H9 (cell line): ENCODE measurements around the gene IDUA. TPM values are rescaled to one million over a fixed set of nuclear protein-coding genes. Genes with fewer than 3 reads are reported as not detected.

Source experiments
- DNase-seq: peaks from one replicate; pipeline ENCODE4 v3.0.0-alpha.2; 2017
- H2AFZ ChIP-seq: one replicate; pipeline ENCODE4 v1.6.1; 2013; ENCODE audit warnings: mild to moderate bottlenecking, low read length, control low read depth, moderate library complexity
- H2AK5ac ChIP-seq: 2 replicates; pipeline ENCODE4 v1.6.1; 2013; ENCODE audit warnings: low read length, control low read depth, mixed read lengths; ENCODE audit not compliant: insufficient read length
- H2BK120ac ChIP-seq: one replicate; pipeline ENCODE4 v1.6.1; 2013; ENCODE audit warnings: low read depth, mild to moderate bottlenecking, low read length, control low read depth, inconsistent platforms; ENCODE audit not compliant: poor library complexity, severe bottlenecking
- H2BK12ac ChIP-seq: 2 replicates; pipeline ENCODE4 v1.6.1; 2013; ENCODE audit warnings: low read length, control low read depth, mixed read lengths, low read depth; ENCODE audit not compliant: insufficient read length
- H2BK15ac ChIP-seq: 2 replicates; pipeline ENCODE4 v1.6.1; 2013; ENCODE audit warnings: low read depth, low read length, control low read depth
- H2BK20ac ChIP-seq: one replicate; pipeline ENCODE4 v1.6.1; 2013; ENCODE audit warnings: low read depth, mild to moderate bottlenecking, low read length, control low read depth, inconsistent platforms; ENCODE audit not compliant: poor library complexity, severe bottlenecking
- H2BK5ac ChIP-seq: 2 replicates; pipeline ENCODE4 v1.6.1; 2013; ENCODE audit warnings: low read length, control low read depth, mixed read lengths; ENCODE audit not compliant: insufficient read length
- H3K14ac ChIP-seq: 2 replicates; pipeline ENCODE4 v1.6.1; 2013; ENCODE audit warnings: low read length, control low read depth; ENCODE audit not compliant: insufficient read depth
- H3K18ac ChIP-seq: 2 replicates; pipeline ENCODE4 v1.6.1; 2013; ENCODE audit warnings: low read depth, mild to moderate bottlenecking, mixed read lengths, low read length, control low read depth; ENCODE audit not compliant: insufficient read length
- H3K23ac ChIP-seq: 2 replicates; pipeline ENCODE4 v1.6.1; 2013; ENCODE audit warnings: low read length, control low read depth, mixed read lengths, low read depth; ENCODE audit not compliant: insufficient read length
- H3K23me2 ChIP-seq: 2 replicates; pipeline ENCODE4 v1.6.1; 2013; ENCODE audit warnings: low read depth, mild to moderate bottlenecking, mixed read lengths, low read length, control low read depth; ENCODE audit not compliant: insufficient read length, poor library complexity, severe bottlenecking
- H3K27ac ChIP-seq: 2 replicates; pipeline ENCODE4 v1.5.1; 2013; ENCODE audit warnings: low read length, control low read depth, mixed read lengths, low read depth; ENCODE audit not compliant: insufficient read length
- H3K27me3 ChIP-seq: 2 replicates; pipeline ENCODE4 v1.6.1; 2013; ENCODE audit warnings: low read length, control low read depth, inconsistent platforms; ENCODE audit not compliant: insufficient read depth
- H3K4ac ChIP-seq: 2 replicates; pipeline ENCODE4 v1.6.1; 2013; ENCODE audit warnings: low read depth, mild to moderate bottlenecking, control low read depth, inconsistent platforms, low read length, moderate library complexity
- H3K4me1 ChIP-seq: 2 replicates; pipeline ENCODE4 v1.6.1; 2013; ENCODE audit warnings: low read length, control low read depth, inconsistent platforms; ENCODE audit not compliant: insufficient read depth
- H3K4me2 ChIP-seq: 2 replicates; pipeline ENCODE4 v1.6.1; 2013; ENCODE audit warnings: low read length, control low read depth, mixed read lengths; ENCODE audit not compliant: insufficient read length, insufficient read depth
- H3K56ac ChIP-seq: 2 replicates; pipeline ENCODE4 v1.6.1; 2013; ENCODE audit warnings: low read depth, mild to moderate bottlenecking, mixed read lengths, low read length, control low read depth; ENCODE audit not compliant: insufficient read length
- H3K79me1 ChIP-seq: 2 replicates; pipeline ENCODE4 v1.6.1; 2013; ENCODE audit warnings: low read depth, mild to moderate bottlenecking, moderate library complexity, low read length, control low read depth, inconsistent platforms; ENCODE audit not compliant: insufficient read depth, poor library complexity, severe bottlenecking
- H3K79me2 ChIP-seq: 2 replicates; pipeline ENCODE4 v1.6.1; 2013; ENCODE audit warnings: low read length, control low read depth, inconsistent platforms; ENCODE audit not compliant: insufficient read depth
- H3K9ac ChIP-seq: 2 replicates; pipeline ENCODE4 v1.6.1; 2013; ENCODE audit warnings: low read length, control low read depth, mixed read lengths; ENCODE audit not compliant: insufficient read length; ENCODE audit errors: extremely low read depth
- H3K9me3 ChIP-seq: one replicate; pipeline ENCODE4 v1.6.1; 2013; ENCODE audit warnings: low read depth, low read length, inconsistent platforms; ENCODE audit not compliant: control insufficient read depth
- H3T11ph ChIP-seq: one replicate; pipeline ENCODE4 v1.6.1; 2013; ENCODE audit warnings: mild to moderate bottlenecking, low read length, control low read depth, inconsistent platforms
- H4K20me1 ChIP-seq: one replicate; pipeline ENCODE4 v1.6.1; 2013; ENCODE audit not compliant: control insufficient read depth, insufficient read length, insufficient read depth
- H4K5ac ChIP-seq: 2 replicates; pipeline ENCODE4 v1.6.1; 2013; ENCODE audit warnings: low read depth, mild to moderate bottlenecking, mixed read lengths, low read length, control low read depth; ENCODE audit not compliant: insufficient read length
- H4K8ac ChIP-seq: replicated peaks from 2 replicates; pipeline ENCODE4 v1.6.1; 2013; ENCODE audit warnings: low read length, control low read depth, mixed read lengths, low read depth; ENCODE audit not compliant: insufficient read length
- H4K91ac ChIP-seq: 2 replicates; pipeline ENCODE4 v1.6.1; 2013; ENCODE audit warnings: low read depth, mild to moderate bottlenecking, moderate library complexity, mixed read lengths, low read length, control low read depth; ENCODE audit not compliant: insufficient read length
- H3K27ac Mint-ChIP-seq, 3 experiments: 2 replicates in 2 of 3; 3 replicates in 1 of 3; pipeline ENCODE4 v1.8.0; 2020 to 2021; ENCODE audit warnings: mixed read lengths in 3 of 3, mild to moderate bottlenecking in 1 of 3, moderate library complexity in 1 of 3
- H3K27me3 Mint-ChIP-seq: 2 replicates; pipeline ENCODE4 v1.8.0; 2021; ENCODE audit warnings: low read depth, mild to moderate bottlenecking, moderate library complexity, mixed read lengths
- H3K36me3 Mint-ChIP-seq, 3 experiments: 2 replicates in 2 of 3; 3 replicates in 1 of 3; pipeline ENCODE4 v1.8.0; 2020 to 2021; ENCODE audit warnings: low read depth in 3 of 3, mixed read lengths in 3 of 3; ENCODE audit not compliant: insufficient read depth in 1 of 3
- H3K4me1 Mint-ChIP-seq, 2 experiments: 2 replicates each; pipeline ENCODE4 v1.8.0; 2020; ENCODE audit warnings: mixed read lengths in 2 of 2
- H3K4me3 Mint-ChIP-seq, 2 experiments: 2 replicates in 1 of 2; 3 replicates in 1 of 2; pipeline ENCODE4 v1.8.0; 2020 to 2021; ENCODE audit warnings: mild to moderate bottlenecking in 2 of 2, mixed read lengths in 2 of 2, moderate library complexity in 1 of 2
- H3K9me3 Mint-ChIP-seq, 2 experiments: 2 replicates in 1 of 2; 3 replicates in 1 of 2; pipeline ENCODE4 v1.8.0; 2020; ENCODE audit warnings: mild to moderate bottlenecking in 2 of 2, mixed read lengths in 2 of 2, moderate library complexity in 1 of 2
- CTCF ChIP-seq: fragments of 200-600 bp; sonication (generic); conservative IDR thresholded peaks from 3 replicates; pipeline ENCODE4 v1.8.0; 2021; ENCODE audit warnings: antibody characterized with exemption, mild to moderate bottlenecking
- WGBS: extraction: QIAGEN DNeasy Blood & Tissue Kit; methylation state at CpG from one replicate; pipeline ENCODE4 v1.1.7; 2013; ENCODE audit warnings: missing lambda C conversion rate, low lambda C conversion rate, mixed read lengths; ENCODE audit not compliant: insufficient read length; ENCODE audit errors: extremely low coverage; 5-methylcytosine and 5-hydroxymethylcytosine counted together
- total RNA-seq: library from RNA; stranded (reverse); gene quantifications from 2 replicates; pipeline ENCODE4 v1.2.1, GENCODE V29; 2021

The IDUA gene
- total RNA-seq, 1 experiment from 2014 or later: 14.5 TPM

DNA sequence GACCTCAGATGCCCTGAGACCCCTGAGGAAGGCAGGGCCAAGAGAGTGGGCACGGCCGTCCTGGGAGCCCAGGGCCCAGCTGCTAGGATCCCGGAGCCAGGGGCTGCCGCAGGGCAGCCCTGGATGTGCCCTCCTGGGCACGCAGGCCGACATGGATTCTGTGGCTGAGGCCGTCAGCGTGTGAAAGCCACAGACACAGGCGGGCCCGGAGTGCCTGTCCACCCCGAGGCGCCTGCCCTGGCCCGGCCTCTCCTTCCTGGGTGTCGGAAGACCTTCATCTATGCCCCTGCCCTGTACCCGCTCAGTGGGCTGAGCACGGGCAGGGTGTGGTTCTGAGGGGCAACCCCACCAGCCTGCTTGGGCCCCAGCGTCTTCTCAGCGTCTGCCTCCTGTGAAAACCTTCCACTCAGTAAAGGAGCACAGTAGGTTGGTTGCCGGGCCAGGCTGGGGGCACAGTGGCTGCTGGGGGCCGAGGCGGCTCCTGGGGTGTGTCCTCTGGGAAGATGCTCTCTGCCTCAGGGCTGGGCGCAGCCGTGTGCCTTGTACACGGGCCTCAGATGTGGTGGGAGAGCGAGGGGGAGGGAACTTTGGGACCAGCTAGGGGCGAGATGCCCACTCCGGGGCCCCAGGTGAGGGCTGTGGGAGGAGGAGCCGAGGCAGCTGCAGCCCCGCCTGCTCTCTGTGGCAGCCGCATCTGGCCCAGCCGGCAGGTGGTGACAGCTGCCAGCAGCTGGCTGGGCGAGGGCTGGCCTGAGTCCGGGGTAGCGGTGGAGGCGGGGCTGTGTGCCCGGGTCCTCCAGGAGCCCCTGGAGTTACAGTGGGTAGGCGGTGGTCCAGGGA, 45.3 kb downstream of the IDUA start:
- TF ChIP-seq CTCF: no peak
- H3T11ph ChIP-seq: no peak overlapping the region
- no peaks in the 10 kb centered on the region for H3K36me3 Mint-ChIP-seq
- no peak overlapping the region for H3K4me2 ChIP-seq
- no peak overlapping the region for H3K4ac ChIP-seq
- no peak overlapping the region for H3K9ac ChIP-seq
- H3K79me1 ChIP-seq: no peaks in the 10 kb centered on the region
- no peaks in the 10 kb centered on the region for H3K79me2 ChIP-seq
- no peak overlapping the region for H3K23ac ChIP-seq
- no peaks in the 10 kb centered on the region for H3K27me3 Mint-ChIP-seq
- no peak overlapping the region for H3K56ac ChIP-seq
- no peak for DNase-seq
- no peak overlapping the region for H2AK5ac ChIP-seq
- WGBS: no CpG with 5 or more reads among the region's 37 CpGs
- no peak overlapping the region for H3K14ac ChIP-seq
- H3K27ac Mint-ChIP-seq: no peak overlapping the region
- H3K18ac ChIP-seq: no peak overlapping the region
- no peaks in the 10 kb centered on the region for H4K20me1 ChIP-seq
- no peaks in the 10 kb centered on the region for H3K9me3 Mint-ChIP-seq
- H3K27ac ChIP-seq: no peak overlapping the region
- H3K23me2 ChIP-seq: no peaks in the 10 kb centered on the region
- H2BK12ac ChIP-seq: no peak overlapping the region
- no peak overlapping the region for H2BK20ac ChIP-seq
- no peaks in the 10 kb centered on the region for H3K9me3 ChIP-seq
- H2BK5ac ChIP-seq: no peak overlapping the region
- no peak overlapping the region for H4K91ac ChIP-seq
- H2BK15ac ChIP-seq: no peak overlapping the region
- no peaks in the 10 kb centered on the region for H3K4me1 ChIP-seq
- H3K4me3 Mint-ChIP-seq: no peak overlapping the region
- H2AFZ ChIP-seq: no peak overlapping the region
- H4K8ac ChIP-seq: no peak overlapping the region
- no peak overlapping the region for H2BK120ac ChIP-seq
- no peaks in the 10 kb centered on the region for H3K27me3 ChIP-seq
- no peak overlapping the region for H4K5ac ChIP-seq
- no peaks in the 10 kb centered on the region for H3K4me1 Mint-ChIP-seq
